ENCODE results near the gene TNFRSF19. TPM values are rescaled to one million over a fixed set of nuclear protein-coding genes. Genes with fewer than 3 reads are reported as not detected.

The TNFRSF19 gene
- total and polyA plus RNA-seq, 2 of the 13 experiments (the other 11 are each of a cell fraction or from before 2014, with no cell fraction given), result 75.3 to 77.7 TPM

GRCh38 chr13:23629566-23630272 is 59.5 kb downstream of the TNFRSF19 start (continued):
- TF ChIP-seq ZNF10 (CRISPR knock-in tag; IDR thresholded peaks at IDR 0.05; ENCODE audit: borderline replicate concordance, low read depth) (no peak), NFE2L1 (CRISPR knock-in tag; IDR thresholded peaks at IDR 0.05; ENCODE audit: borderline replicate concordance) (no peak), DPF2 (CRISPR knock-in tag; IDR thresholded peaks at IDR 0.05; ENCODE audit: borderline replicate concordance, low read depth) (peak; percentile 92), HMG20B (CRISPR knock-in tag; conservative IDR thresholded peaks at IDR 0.05) (peak; percentile 90), GATAD1 (CRISPR knock-in tag; IDR thresholded peaks at IDR 0.05) (peak; percentile 28; the same call in 1 of the 2 replicates), ATF3 (CRISPR knock-in tag; IDR thresholded peaks at IDR 0.05) (peak; percentile 58; the same call in 1 of the 2 replicates), GRHL1 (CRISPR knock-in tag; conservative IDR thresholded peaks at IDR 0.05) (no peak), ZNF800 (CRISPR knock-in tag; IDR thresholded peaks at IDR 0.05) (no peak), MXI1 (IDR thresholded peaks at IDR 0.05; ENCODE audit: borderline replicate concordance, low read depth, low read length) (no peak), ZFP41 (CRISPR knock-in tag; IDR thresholded peaks at IDR 0.05; ENCODE audit: borderline replicate concordance) (no peak), ZNF879 (CRISPR knock-in tag; IDR thresholded peaks at IDR 0.05) (no peak), ZNF260 (CRISPR knock-in tag; IDR thresholded peaks at IDR 0.05; ENCODE audit: borderline replicate concordance, low read depth) (no peak), HMG20A (CRISPR knock-in tag; IDR thresholded peaks at IDR 0.05; ENCODE audit: borderline replicate concordance) (peak; percentile 97), NR2F2 (IDR thresholded peaks at IDR 0.05; ENCODE audit: borderline replicate concordance, low read depth) (peak; percentile 69; the same call in 1 of the 2 replicates), ZBTB1 (CRISPR knock-in tag; IDR thresholded peaks at IDR 0.05; ENCODE audit: borderline replicate concordance) (no peak), ZNF770 (CRISPR knock-in tag; IDR thresholded peaks at IDR 0.05) (peak; percentile 44; the same call in 1 of the 2 replicates), DZIP1 (CRISPR knock-in tag; IDR thresholded peaks at IDR 0.05) (no peak), CBX2 (IDR thresholded peaks at IDR 0.05; ENCODE audit: low read depth, low read length) (no peak), CBX2 (CRISPR knock-in tag; IDR thresholded peaks at IDR 0.05; ENCODE audit: low read depth) (no peak), SPEN (CRISPR knock-in tag; IDR thresholded peaks at IDR 0.05; ENCODE audit: low read depth) (no peak)
